Pancreas (tissue), 10 donors: Measurements from ENCODE around the gene RABGAP1L. TPM values are rescaled to one million over a fixed set of nuclear protein-coding genes. Genes with fewer than 3 reads are reported as not detected.
"Not testable (repeated sequence)": the region's sequence is repeated elsewhere in the genome, so short reads cannot be mapped to it uniquely, and the experiment has no call there.

ENCODE experiments used
- ATAC-seq, 4 donors: fragments of 200-7000 bp; cut with Tn5 transposase; one replicate each; pipeline versions ENCODE4 v1.8.0 to v1.9.1; 2020; ENCODE audit warnings: mild to moderate bottlenecking in 4 of 4, moderate library complexity in 4 of 4
- DNase-seq, 6 donors: peaks; one replicate each; pipeline ENCODE4 v3.0.0-alpha.2; 2020
- FAIRE-seq: peaks from 2 replicates; lab custom pipeline; 2012; peaks lifted over from hg19 to GRCh38; lab: Jason Lieb, UNC
- H3K27ac ChIP-seq, 4 donors: fragments of 200-600 bp; sonication (generic); 1 replicate in 3 of 4; 2 replicates in 1 of 4; pipeline versions ENCODE4 v1.5.0 to v1.8.0; 2020
- H3K27me3 ChIP-seq, 4 donors: fragments of 200-600 bp; one replicate each; pipeline ENCODE4 v1.8.0; 2021
- H3K36me3 ChIP-seq, 3 donors: fragments of 200-600 bp; sonication (generic) in 1 of 3; one replicate each; pipeline versions ENCODE4 v1.5.0 to v1.8.0; 2020 to 2021
- H3K4me1 ChIP-seq, 3 donors: fragments of 200-600 bp; one replicate each; pipeline ENCODE4 v1.8.0; 2021
- H3K4me3 ChIP-seq, 4 donors: fragments of 200-600 bp; sonication (generic) in 2 of 4; one replicate each; pipeline versions ENCODE4 v1.5.0 to v1.8.0; 2020 to 2021
- H3K9me3 ChIP-seq, 4 donors: fragments of 200-600 bp; one replicate each; pipeline ENCODE4 v1.8.0; 2021
- CTCF ChIP-seq, 4 donors: fragments of 200-600 bp; sonication (generic) in 3 of 4; IDR thresholded peaks; one replicate each; pipeline versions ENCODE4 v1.5.0 to v1.8.0; 2021; ENCODE audit warnings: antibody characterized with exemption in 4 of 4
- WGBS, 2 donors: extraction: QIAGEN DNeasy Blood & Tissue Kit; methylation state at CpG; one replicate each; pipeline ENCODE4 v1.1.7; 2013; 5-methylcytosine and 5-hydroxymethylcytosine counted together
- intact Hi-C, 3 donors: fragments of 100-400 bp; cut with DNase I; formaldehyde crosslinking; loops; one replicate each; pipeline versions ENCODE4 v1.11.1 to v1.14.2; 2022
- polyA plus RNA-seq, 2 donors: library from polyadenylated mRNA; stranded (reverse); fragments of 200-250 nt; gene quantifications; one replicate each; pipeline ENCODE4 v1.2.3, GENCODE V29; 2013
- total RNA-seq, 6 donors: library from RNA; stranded (reverse); fragmentation: NEBNext Ultra II Directional in 4 of 6; extraction: Animal tissue kit (Norgen Biotek cat#: 25700) in 4 of 6; gene quantifications; one replicate each; pipeline versions ENCODE4 v1.2.1 to v1.2.4, GENCODE V29; 2021 to 2023
- donor health status: healthy with polysubstance abuse.
- donor health status: DM: no; HTN: no; CAD: no; lungs with moderate emphysema.
- donor health status: DM: no; HTN: no; CAD: no.
- donor health status: control.
- donor health status: control.
- donor health status: Bipolar disorder and iron deficiency.
- donor health status: DM: yes; HTN: yes; CAD: no.
- donor health status: DM: no; HTN: no; CAD: no.
- donor health status: DM: no; HTN: no; CAD: no.
- donor health status: DM: yes; HTN: yes; CAD: no.

Gene RABGAP1L
- total and polyA plus RNA-seq, 8 donors = 13.9 to 64.8 (median 36.1) TPM

GRCh38 chr1:174131032-174131638 is 28.2 kb upstream of the RABGAP1L start:
- intact Hi-C loops = no loop called here
- H3K27ac ChIP-seq = no peak overlapping the region
- no peaks in the 10 kb centered on the region for H3K36me3 ChIP-seq
- no peak overlapping the region for H3K4me3 ChIP-seq
- no peak for ATAC-seq
- 76 to 78% methylated on average over 6 of the region's 6 CpGs for WGBS, 2 donors
- no peaks in the 10 kb centered on the region for H3K4me1 ChIP-seq
- H3K27me3 ChIP-seq = no peaks in the 10 kb centered on the region
- no peaks in the 10 kb centered on the region for H3K9me3 ChIP-seq
- FAIRE-seq = no peak
- no peak for DNase-seq
- TF ChIP-seq CTCF (IDR thresholded peaks at IDR 0.05) = no peak

- no peaks in the 10 kb centered on the region for H3K4me1 ChIP-seq
- FAIRE-seq = peak; percentile 39
- H3K4me3 ChIP-seq = no peak overlapping the region
- no peak for TF ChIP-seq CTCF (IDR thresholded peaks at IDR 0.05)
- no peaks in the 10 kb centered on the region for H3K36me3 ChIP-seq
- 86 to 87% methylated on average over 3 of the region's 3 CpGs for WGBS, 2 donors
- no peaks in the 10 kb centered on the region for H3K27me3 ChIP-seq
- H3K27ac ChIP-seq = no peak overlapping the region
- intact Hi-C loops = no loop called here
- no peak for ATAC-seq
- DNase-seq = no peak
- no peaks in the 10 kb centered on the region for H3K9me3 ChIP-seq
Observed at GRCh38 chr1:174134003-174134659, 25.2 kb upstream of the RABGAP1L start.

- ATAC-seq (no peak), FAIRE-seq (no peak), DNase-seq (no peak)
- Histone ChIP-seq H3K36me3 (no peaks in the 10 kb centered on the region), H3K9me3 (no peaks in the 10 kb centered on the region), H3K4me1 (no peaks in the 10 kb centered on the region), H3K27ac (no peak overlapping the region), H3K4me3 (no peak overlapping the region), H3K27me3 (no peaks in the 10 kb centered on the region)
- no peak for TF ChIP-seq CTCF (IDR thresholded peaks at IDR 0.05)
- intact Hi-C loops = no loop called here
- WGBS, 2 donors = 54 to 62% methylated on average over 2 of the region's 2 CpGs
Observed at GRCh38 chr1:174135211-174135610, 24.1 kb upstream of the RABGAP1L start.

- DNase-seq (no peak), ATAC-seq (no peak), FAIRE-seq (no peak)
- no peak for TF ChIP-seq CTCF (IDR thresholded peaks at IDR 0.05)
- Histone ChIP-seq H3K27ac (no peak overlapping the region), H3K27me3 (no peaks in the 10 kb centered on the region), H3K4me3 (no peak overlapping the region), H3K36me3 (no peaks in the 10 kb centered on the region), H3K4me1 (no peaks in the 10 kb centered on the region), H3K9me3 (no peaks in the 10 kb centered on the region)
- intact Hi-C loops = no loop called here
- WGBS, 2 donors = 91 to 100% methylated on average over 1 of the region's 1 CpG
Observed at GRCh38 chr1:174136714-174137113, 22.6 kb upstream of the RABGAP1L start.

GRCh38 chr1:174142836-174143235 is 16.5 kb upstream of the RABGAP1L start:
- ATAC-seq = no peak
- WGBS, 2 donors = 76 to 81% methylated on average over 5 of the region's 5 CpGs
- no peak for TF ChIP-seq CTCF (IDR thresholded peaks at IDR 0.05)
- no peak for DNase-seq
- no peaks in the 10 kb centered on the region for H3K36me3 ChIP-seq
- no peak overlapping the region for H3K4me3 ChIP-seq
- H3K9me3 ChIP-seq = no peaks in the 10 kb centered on the region
- intact Hi-C loops = no loop called here
- H3K27me3 ChIP-seq = no peaks in the 10 kb centered on the region
- H3K4me1 ChIP-seq = no peaks in the 10 kb centered on the region
- H3K27ac ChIP-seq = no peak overlapping the region
- FAIRE-seq = no peak

- H3K27ac ChIP-seq, H3K27me3 ChIP-seq, H3K9me3 ChIP-seq, H3K4me1 ChIP-seq, intact Hi-C loops, DNase-seq, ATAC-seq, H3K36me3 ChIP-seq, FAIRE-seq, H3K4me3 ChIP-seq: not testable (repeated sequence)
- WGBS, 2 donors = 63 to 72% methylated on average over 12 of the region's 12 CpGs
Observed at GRCh38 chr1:174143727-174144396, 15.5 kb upstream of the RABGAP1L start.

- not testable (repeated sequence) for FAIRE-seq, H3K36me3 ChIP-seq
- 59 to 67% methylated on average over 3 of the region's 3 CpGs for WGBS, 2 donors
Observed at GRCh38 chr1:174144397-174144783, 14.9 kb upstream of the RABGAP1L start.

More at GRCh38 chr1:174144397-174144783, 14.9 kb upstream of the RABGAP1L start:
- H3K9me3 ChIP-seq, H3K4me3 ChIP-seq, H3K27ac ChIP-seq, H3K27me3 ChIP-seq, intact Hi-C loops, DNase-seq, H3K4me1 ChIP-seq, ATAC-seq: not testable (repeated sequence)
